ENCODE results near the gene SH3RF3.

Gene SH3RF3

DNA sequence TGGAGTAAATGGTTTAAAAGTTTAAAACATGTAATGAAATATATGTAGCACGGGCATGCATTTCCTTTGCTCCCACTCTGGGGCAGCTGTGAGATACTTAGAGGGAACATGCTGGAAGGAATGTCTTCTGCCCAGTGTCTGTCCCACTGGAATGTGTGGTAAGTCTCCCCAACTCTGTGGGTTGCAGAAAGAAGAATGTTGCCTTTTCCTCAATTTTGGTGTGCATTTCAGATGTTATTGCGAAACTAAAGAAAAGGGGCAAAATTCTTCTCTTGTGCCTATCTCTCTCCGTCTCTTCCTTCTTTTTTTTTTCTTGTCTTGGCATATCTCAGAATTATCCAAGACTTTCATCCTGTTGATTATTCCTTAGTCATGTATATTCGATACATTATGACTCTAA is 201.1 kb downstream of the SH3RF3 start:
- WGBS, 2 experiments: 95 to 98% methylated on average over 3 to 4 of the region's 4 CpGs
- H3K4me3 ChIP-seq (ENCODE audit: insufficient read depth, low read depth, low read length): no peak overlapping the region
- H3K27ac ChIP-seq (ENCODE audit: insufficient read depth, low read depth, low read length, poor library complexity, severe bottlenecking): no peak overlapping the region
- H3K9me3 ChIP-seq (ENCODE audit: control insufficient read depth, low read length): no peaks in the 10 kb centered on the region
- H3K36me3 ChIP-seq (ENCODE audit: control insufficient read depth, insufficient read depth, low read length): no peaks in the 10 kb centered on the region
- peaks cover 9% of the 10 kb centered on the region for H3K4me1 ChIP-seq (ENCODE audit: control insufficient read depth, insufficient read depth, low read length)
- H3K27me3 ChIP-seq (ENCODE audit: control insufficient read depth, insufficient read depth, low read length, poor library complexity, severe bottlenecking): no peaks in the 10 kb centered on the region

DNA sequence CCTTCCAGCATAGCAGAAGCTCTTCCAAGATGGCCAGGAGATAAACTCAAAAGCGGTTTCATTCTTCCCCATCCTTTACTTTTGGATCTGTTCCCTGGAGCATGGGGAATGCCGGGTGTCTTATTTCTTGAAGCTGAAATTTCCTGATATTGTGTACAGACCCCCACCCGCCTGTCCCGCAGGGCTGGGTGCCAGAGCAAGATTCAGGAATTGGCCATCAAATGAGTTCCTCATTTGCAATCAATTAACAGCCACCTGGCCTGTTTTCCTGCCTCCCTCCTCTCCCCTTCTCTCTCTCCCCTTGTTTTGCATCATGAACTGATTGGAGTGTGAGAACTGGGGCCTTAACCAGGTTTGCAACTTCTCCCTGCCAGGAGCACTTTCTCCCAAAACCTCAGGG is 202.1 kb downstream of the SH3RF3 start:
- 84 to 89% methylated on average over 4 of the region's 4 CpGs for WGBS, 2 experiments
- Histone ChIP-seq H3K36me3 (ENCODE audit: control insufficient read depth, insufficient read depth, low read length) (no peaks in the 10 kb centered on the region), H3K4me3 (ENCODE audit: insufficient read depth, low read depth, low read length) (no peak overlapping the region), H3K27me3 (ENCODE audit: control insufficient read depth, insufficient read depth, low read length, poor library complexity, severe bottlenecking) (no peaks in the 10 kb centered on the region), H3K4me1 (ENCODE audit: control insufficient read depth, insufficient read depth, low read length) (peaks cover 9% of the 10 kb centered on the region), H3K27ac (ENCODE audit: insufficient read depth, low read depth, low read length, poor library complexity, severe bottlenecking) (no peak overlapping the region), H3K9me3 (ENCODE audit: control insufficient read depth, low read length) (no peaks in the 10 kb centered on the region)

DNA sequence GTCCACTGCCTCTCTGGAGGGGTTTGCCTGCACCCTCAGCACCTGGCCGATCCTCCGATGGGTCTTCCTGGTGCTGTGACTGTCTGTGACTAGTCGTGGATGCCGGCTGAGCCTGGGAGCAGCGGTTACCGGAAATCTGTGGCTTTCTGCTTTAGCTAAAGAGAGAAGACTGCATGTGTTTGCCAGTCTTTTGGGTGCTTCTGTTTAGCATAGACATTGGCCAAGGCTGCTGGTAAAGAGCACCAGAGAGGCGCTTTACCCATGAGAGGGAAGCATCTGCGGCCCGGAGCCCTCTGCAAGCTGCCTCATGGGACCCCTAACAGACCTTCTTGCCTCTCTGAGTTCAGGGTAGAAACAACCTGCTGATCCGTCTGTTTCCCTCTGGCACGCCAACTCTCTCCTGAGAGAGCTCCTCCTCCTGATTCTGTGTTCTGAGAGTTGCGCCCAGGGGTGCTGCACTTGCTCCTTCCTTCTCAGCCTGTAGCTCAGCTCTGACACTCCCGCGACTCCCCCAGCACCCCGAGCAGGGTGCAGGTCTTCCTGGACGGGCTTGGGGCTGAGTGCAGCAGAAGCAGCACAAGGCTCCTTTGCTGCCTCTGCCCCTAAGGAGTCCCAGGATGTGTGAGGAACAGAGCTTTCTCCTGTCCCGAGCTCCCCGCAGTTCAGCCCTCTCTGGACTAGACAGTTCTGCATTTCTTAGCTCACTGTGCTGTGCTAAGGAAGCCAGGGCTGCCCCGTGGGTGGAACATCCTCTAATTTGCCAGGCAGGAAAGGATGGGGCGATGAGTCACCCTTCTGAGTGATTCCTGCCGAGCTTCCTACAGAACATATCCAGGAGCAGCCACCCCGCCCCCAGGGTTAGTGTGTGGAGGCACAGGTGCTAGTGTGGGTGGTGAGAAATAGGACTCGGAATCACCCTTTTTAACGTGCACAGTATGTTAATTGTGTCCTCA is 203.2 kb downstream of the SH3RF3 start:
- Histone ChIP-seq H3K27ac (ENCODE audit: insufficient read depth, low read depth, low read length, poor library complexity, severe bottlenecking) (no peak overlapping the region), H3K36me3 (ENCODE audit: control insufficient read depth, insufficient read depth, low read length) (no peaks in the 10 kb centered on the region), H3K4me3 (ENCODE audit: insufficient read depth, low read depth, low read length) (no peak overlapping the region), H3K27me3 (ENCODE audit: control insufficient read depth, insufficient read depth, low read length, poor library complexity, severe bottlenecking) (no peaks in the 10 kb centered on the region), H3K9me3 (ENCODE audit: control insufficient read depth, low read length) (no peaks in the 10 kb centered on the region), H3K4me1 (ENCODE audit: control insufficient read depth, insufficient read depth, low read length) (peaks cover 12% of the 10 kb centered on the region)
- WGBS, 2 experiments: 71 to 74% methylated on average over 24 of the region's 24 CpGs

DNA sequence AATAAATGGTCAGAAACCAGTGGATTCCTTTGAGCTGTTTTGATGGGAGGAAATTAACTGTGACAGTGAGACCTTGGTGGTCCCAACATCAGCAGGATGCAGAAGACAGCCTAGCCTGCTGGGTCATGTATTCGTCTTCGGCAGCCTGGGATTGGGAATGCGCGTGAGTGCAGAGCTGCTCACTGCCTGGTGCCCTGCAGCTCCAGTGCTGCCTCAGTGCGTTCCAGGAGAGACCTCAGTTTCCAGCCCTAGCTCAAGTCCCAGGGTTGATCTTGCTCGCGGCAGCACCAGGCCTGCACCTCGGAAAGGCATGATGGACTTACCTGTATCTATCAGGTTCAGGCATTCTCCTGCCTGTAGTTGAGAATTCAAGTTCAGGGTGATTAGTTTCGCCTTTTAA is 203.9 kb downstream of the SH3RF3 start:
- no peaks in the 10 kb centered on the region for H3K9me3 ChIP-seq (ENCODE audit: control insufficient read depth, low read length)
- no peak overlapping the region for H3K27ac ChIP-seq (ENCODE audit: insufficient read depth, low read depth, low read length, poor library complexity, severe bottlenecking)
- H3K36me3 ChIP-seq (ENCODE audit: control insufficient read depth, insufficient read depth, low read length): no peaks in the 10 kb centered on the region
- H3K4me3 ChIP-seq (ENCODE audit: insufficient read depth, low read depth, low read length): no peak overlapping the region
- H3K27me3 ChIP-seq (ENCODE audit: control insufficient read depth, insufficient read depth, low read length, poor library complexity, severe bottlenecking): no peaks in the 10 kb centered on the region
- H3K4me1 ChIP-seq (ENCODE audit: control insufficient read depth, insufficient read depth, low read length): peaks cover 12% of the 10 kb centered on the region
- 82 to 87% methylated on average over 9 of the region's 9 CpGs for WGBS, 2 experiments

DNA sequence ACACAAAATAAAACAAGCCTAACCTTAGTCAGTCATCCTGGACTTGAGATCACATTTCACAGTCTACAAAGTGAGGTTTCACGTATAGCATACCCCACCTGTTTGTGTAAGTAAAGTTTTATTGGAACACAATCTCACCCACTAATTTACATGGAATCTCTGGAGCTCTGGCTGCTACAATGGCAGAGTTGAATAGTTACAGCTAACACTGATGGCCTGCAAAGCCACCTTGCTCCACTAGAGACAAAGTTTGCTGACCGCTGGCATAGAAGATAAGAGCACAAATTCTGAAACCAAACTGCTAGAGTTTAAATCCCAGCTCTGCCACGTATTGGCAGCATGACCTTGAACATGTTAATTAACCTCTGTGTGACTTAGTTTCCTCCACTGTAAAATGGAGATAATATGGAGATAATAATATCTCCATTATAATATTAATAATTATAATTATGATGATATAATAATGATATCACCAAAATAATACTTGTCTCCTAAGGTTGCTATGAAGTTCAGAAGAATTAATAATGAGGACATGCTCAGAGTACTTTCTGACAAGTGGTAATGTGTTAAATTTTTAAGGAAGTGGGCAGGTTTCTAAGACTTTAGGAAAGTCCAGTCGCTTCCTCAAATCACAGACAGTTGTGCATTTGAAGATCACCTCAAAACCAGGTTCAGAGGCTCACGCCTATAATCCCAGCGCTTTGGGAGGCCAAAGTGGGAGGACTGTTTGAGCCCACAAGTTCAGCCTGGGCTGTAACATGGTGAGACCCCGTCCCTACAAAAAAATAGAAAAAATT is 204.6 kb downstream of the SH3RF3 start:
- Histone ChIP-seq H3K9me3 (ENCODE audit: control insufficient read depth, low read length) (no peaks in the 10 kb centered on the region), H3K4me1 (ENCODE audit: control insufficient read depth, insufficient read depth, low read length) (peaks cover 12% of the 10 kb centered on the region), H3K27me3 (ENCODE audit: control insufficient read depth, insufficient read depth, low read length, poor library complexity, severe bottlenecking) (no peaks in the 10 kb centered on the region), H3K27ac (ENCODE audit: insufficient read depth, low read depth, low read length, poor library complexity, severe bottlenecking) (no peak overlapping the region), H3K4me3 (ENCODE audit: insufficient read depth, low read depth, low read length) (no peak overlapping the region), H3K36me3 (ENCODE audit: control insufficient read depth, insufficient read depth, low read length) (no peaks in the 10 kb centered on the region)
- 73 to 84% methylated on average over 7 of the region's 7 CpGs for WGBS, 2 experiments

DNA sequence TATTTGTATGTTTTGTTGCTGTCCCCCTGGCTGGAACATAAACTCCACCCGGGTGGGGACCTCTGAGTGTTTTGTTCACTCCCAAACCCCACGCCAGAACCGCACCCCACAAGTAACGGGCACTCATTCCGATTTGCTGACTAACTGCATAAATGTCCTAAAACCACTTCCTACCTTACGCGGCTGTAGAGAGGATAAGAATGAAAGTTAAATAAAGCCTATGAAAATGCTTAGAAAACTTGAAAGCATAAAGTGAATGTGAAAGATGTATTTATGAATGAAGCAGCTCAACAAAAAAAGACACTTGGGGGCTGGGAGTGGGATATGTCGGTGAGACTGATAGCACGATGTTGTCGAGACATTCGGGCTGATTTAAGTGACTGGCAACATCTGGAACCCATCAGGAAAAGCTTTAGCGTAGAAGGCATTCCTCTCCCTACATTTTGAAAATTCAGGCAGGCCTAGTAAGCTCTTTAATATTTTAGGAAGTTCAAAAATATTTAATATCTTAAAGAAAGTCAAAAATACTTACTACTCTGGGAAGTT is 206.7 kb downstream of the SH3RF3 start:
- H3K4me1 ChIP-seq (ENCODE audit: control insufficient read depth, insufficient read depth, low read length): peaks cover 12% of the 10 kb centered on the region
- no peak overlapping the region for H3K27ac ChIP-seq (ENCODE audit: insufficient read depth, low read depth, low read length, poor library complexity, severe bottlenecking)
- WGBS, 2 experiments: 93 to 95% methylated on average over 12 of the region's 12 CpGs
- no peaks in the 10 kb centered on the region for H3K36me3 ChIP-seq (ENCODE audit: control insufficient read depth, insufficient read depth, low read length)
- no peak overlapping the region for H3K4me3 ChIP-seq (ENCODE audit: insufficient read depth, low read depth, low read length)
- no peaks in the 10 kb centered on the region for H3K27me3 ChIP-seq (ENCODE audit: control insufficient read depth, insufficient read depth, low read length, poor library complexity, severe bottlenecking)
- no peaks in the 10 kb centered on the region for H3K9me3 ChIP-seq (ENCODE audit: control insufficient read depth, low read length)

DNA sequence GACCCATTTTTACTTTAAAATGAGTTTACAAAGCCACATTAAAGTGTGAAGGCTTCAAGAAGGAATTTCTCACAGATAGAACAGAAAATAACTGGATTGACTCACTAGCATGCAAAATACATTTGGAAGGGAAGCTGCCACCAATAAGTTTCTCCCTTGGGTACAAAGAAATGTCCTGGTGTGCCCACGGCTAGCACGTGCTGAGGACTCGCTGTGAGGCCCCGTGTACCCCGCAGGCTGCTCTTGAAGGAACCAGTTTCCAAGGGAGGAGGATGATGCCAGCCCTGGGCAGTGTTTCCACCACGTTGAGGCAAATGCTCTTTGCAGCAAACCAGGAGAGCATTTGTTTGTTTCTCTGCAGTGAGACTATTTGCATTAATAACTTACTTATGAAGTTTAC is 207.3 kb downstream of the SH3RF3 start:
- H3K9me3 ChIP-seq (ENCODE audit: control insufficient read depth, low read length): no peaks in the 10 kb centered on the region
- H3K4me3 ChIP-seq (ENCODE audit: insufficient read depth, low read depth, low read length): no peak overlapping the region
- WGBS, 2 experiments: 59 to 68% methylated on average over 6 of the region's 6 CpGs
- peaks cover 12% of the 10 kb centered on the region for H3K4me1 ChIP-seq (ENCODE audit: control insufficient read depth, insufficient read depth, low read length)
- no peak overlapping the region for H3K27ac ChIP-seq (ENCODE audit: insufficient read depth, low read depth, low read length, poor library complexity, severe bottlenecking)
- H3K36me3 ChIP-seq (ENCODE audit: control insufficient read depth, insufficient read depth, low read length): no peaks in the 10 kb centered on the region
- H3K27me3 ChIP-seq (ENCODE audit: control insufficient read depth, insufficient read depth, low read length, poor library complexity, severe bottlenecking): no peaks in the 10 kb centered on the region

DNA sequence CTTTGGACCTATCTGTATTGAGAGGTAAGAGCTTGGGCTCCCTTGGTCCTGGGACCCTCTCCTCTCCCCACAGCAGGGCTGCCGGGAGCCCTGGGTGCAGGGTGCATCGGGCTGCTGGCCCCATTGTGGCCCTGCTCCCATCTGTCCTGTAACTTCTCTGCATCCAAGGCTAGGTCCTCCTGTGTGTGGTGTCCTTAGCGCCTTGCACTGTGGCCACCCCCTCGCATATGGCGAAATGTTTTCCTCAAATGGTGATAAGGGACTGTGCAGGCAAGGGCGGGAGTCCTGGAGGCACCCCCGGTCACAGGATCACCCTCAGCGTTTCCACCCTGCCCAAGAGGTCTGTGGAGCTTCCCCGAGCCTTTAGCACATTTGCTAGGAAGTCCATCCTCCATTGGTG is 208.2 kb downstream of the SH3RF3 start:
- Histone ChIP-seq H3K9me3 (ENCODE audit: control insufficient read depth, low read length) (no peaks in the 10 kb centered on the region), H3K27me3 (ENCODE audit: control insufficient read depth, insufficient read depth, low read length, poor library complexity, severe bottlenecking) (no peaks in the 10 kb centered on the region), H3K4me3 (ENCODE audit: insufficient read depth, low read depth, low read length) (no peak overlapping the region), H3K4me1 (ENCODE audit: control insufficient read depth, insufficient read depth, low read length) (peaks cover 7% of the 10 kb centered on the region), H3K36me3 (ENCODE audit: control insufficient read depth, insufficient read depth, low read length) (no peaks in the 10 kb centered on the region), H3K27ac (ENCODE audit: insufficient read depth, low read depth, low read length, poor library complexity, severe bottlenecking) (no peak overlapping the region)
- 93 to 96% methylated on average over 9 of the region's 9 CpGs for WGBS, 2 experiments

DNA sequence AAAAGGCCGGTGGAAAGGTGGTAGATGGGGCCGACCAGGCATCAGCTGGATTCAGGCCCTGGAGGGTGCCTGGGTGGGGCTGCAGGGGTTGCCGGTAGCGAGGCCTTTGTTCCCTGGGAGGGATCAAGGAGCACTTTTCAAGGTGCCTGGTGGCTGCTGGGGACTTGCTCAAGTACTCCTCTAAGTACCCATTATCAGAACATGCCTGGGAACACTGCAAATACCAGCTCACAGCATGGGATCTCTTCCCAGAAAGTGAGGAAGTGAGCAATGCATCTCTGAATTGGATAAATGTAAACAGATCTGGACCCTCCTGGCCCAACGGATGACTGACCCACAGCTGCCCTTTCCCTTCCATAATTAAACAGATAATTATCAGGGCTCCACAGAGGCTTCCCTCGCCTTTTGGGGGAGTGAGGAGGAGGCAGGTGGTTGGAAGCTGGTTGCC is 210.5 kb downstream of the SH3RF3 start:
- H3K4me3 ChIP-seq (ENCODE audit: insufficient read depth, low read depth, low read length): no peak overlapping the region
- WGBS, 2 experiments: 83 to 94% methylated on average over 5 to 6 of the region's 6 CpGs
- no peak overlapping the region for H3K27ac ChIP-seq (ENCODE audit: insufficient read depth, low read depth, low read length, poor library complexity, severe bottlenecking)
- H3K4me1 ChIP-seq (ENCODE audit: control insufficient read depth, insufficient read depth, low read length): peaks cover 18% of the 10 kb centered on the region
- H3K27me3 ChIP-seq (ENCODE audit: control insufficient read depth, insufficient read depth, low read length, poor library complexity, severe bottlenecking): no peaks in the 10 kb centered on the region
- H3K36me3 ChIP-seq (ENCODE audit: control insufficient read depth, insufficient read depth, low read length): no peaks in the 10 kb centered on the region
- no peaks in the 10 kb centered on the region for H3K9me3 ChIP-seq (ENCODE audit: control insufficient read depth, low read length)

DNA sequence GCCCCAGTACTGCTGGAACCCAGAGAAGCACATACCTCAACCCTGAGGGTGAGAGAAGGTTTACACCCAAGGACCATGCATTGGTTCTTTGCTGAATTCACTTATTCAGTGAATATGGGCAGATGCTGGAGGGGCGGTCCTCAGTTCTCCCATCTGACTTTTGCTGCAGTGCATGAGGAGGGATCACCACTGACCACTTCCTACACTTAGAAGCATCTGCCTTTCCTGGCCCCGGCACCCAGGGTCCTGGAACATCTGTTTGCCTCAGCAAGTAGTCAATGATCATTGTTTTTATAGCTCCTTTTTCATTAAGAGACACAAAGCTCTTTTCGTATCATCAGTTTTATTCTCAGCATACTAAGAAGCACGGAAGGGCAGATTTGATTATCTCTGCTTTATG is 211.4 kb downstream of the SH3RF3 start:
- H3K27ac ChIP-seq (ENCODE audit: insufficient read depth, low read depth, low read length, poor library complexity, severe bottlenecking): no peak overlapping the region
- 94% methylated on average over 4 of the region's 4 CpGs for WGBS, 2 experiments
- no peak overlapping the region for H3K4me3 ChIP-seq (ENCODE audit: insufficient read depth, low read depth, low read length)
- H3K27me3 ChIP-seq (ENCODE audit: control insufficient read depth, insufficient read depth, low read length, poor library complexity, severe bottlenecking): no peaks in the 10 kb centered on the region
- H3K36me3 ChIP-seq (ENCODE audit: control insufficient read depth, insufficient read depth, low read length): no peaks in the 10 kb centered on the region
- H3K4me1 ChIP-seq (ENCODE audit: control insufficient read depth, insufficient read depth, low read length): peaks cover 18% of the 10 kb centered on the region
- H3K9me3 ChIP-seq (ENCODE audit: control insufficient read depth, low read length): no peaks in the 10 kb centered on the region
